Measurements from ENCODE around the gene FRS2. TPM values are rescaled to one million over a fixed set of nuclear protein-coding genes. Genes with fewer than 3 reads are reported as not detected.

Gene FRS2
- total RNA-seq, 4 donors from 2014 or later: 35.2 to 60.7 (median 48.6) TPM

- DNase-seq (ENCODE audit: low spot score in 2 of 2): no peak
- peaks cover 7% of the 10 kb centered on the region for H3K4me1 ChIP-seq
- H3K27me3 ChIP-seq: no peaks in the 10 kb centered on the region
- no peaks in the 10 kb centered on the region for H3K36me3 ChIP-seq
- TF ChIP-seq EP300 (IDR thresholded peaks at IDR 0.05) (no peak), CTCF (IDR thresholded peaks at IDR 0.05) (no peak), POLR2A (IDR thresholded peaks at IDR 0.05) (no peak), POLR2AphosphoS5 (IDR thresholded peaks at IDR 0.05) (no peak)
- WGBS: 93% methylated on average over 14 of the region's 14 CpGs
- no peaks in the 10 kb centered on the region for H3K9me3 ChIP-seq
- no peak overlapping the region for H3K27ac ChIP-seq
- H3K4me3 ChIP-seq: no peak overlapping the region
Observed at GRCh38 chr12:69490920-69491643, 20.9 kb downstream of the FRS2 start.

GRCh38 chr12:69492739-69493138 lies 22.6 kb downstream of the FRS2 start:
- DNase-seq (ENCODE audit: low spot score in 2 of 2): no peak
- WGBS: 80% methylated on average over 2 of the region's 2 CpGs
- no peaks in the 10 kb centered on the region for H3K9me3 ChIP-seq
- H3K4me1 ChIP-seq: peaks cover 12% of the 10 kb centered on the region
- H3K4me3 ChIP-seq: no peak overlapping the region
- no peaks in the 10 kb centered on the region for H3K36me3 ChIP-seq
- no peaks in the 10 kb centered on the region for H3K27me3 ChIP-seq
- H3K27ac ChIP-seq: no peak overlapping the region
- TF ChIP-seq CTCF (IDR thresholded peaks at IDR 0.05): no peak
- TF ChIP-seq POLR2AphosphoS5 (IDR thresholded peaks at IDR 0.05): no peak
- TF ChIP-seq EP300 (IDR thresholded peaks at IDR 0.05): no peak
- TF ChIP-seq POLR2A (IDR thresholded peaks at IDR 0.05): no peak

- Histone ChIP-seq H3K27ac (no peak overlapping the region), H3K4me3 (no peak overlapping the region), H3K4me1 (peaks cover 16% of the 10 kb centered on the region), H3K27me3 (no peaks in the 10 kb centered on the region), H3K36me3 (no peaks in the 10 kb centered on the region), H3K9me3 (no peaks in the 10 kb centered on the region)
- TF ChIP-seq CTCF (IDR thresholded peaks at IDR 0.05) (no peak), POLR2A (IDR thresholded peaks at IDR 0.05) (no peak), EP300 (IDR thresholded peaks at IDR 0.05) (no peak), POLR2AphosphoS5 (IDR thresholded peaks at IDR 0.05) (no peak)
- no peak for DNase-seq (ENCODE audit: low spot score in 2 of 2)
- WGBS: 49% methylated on average over 3 of the region's 3 CpGs
Observed at GRCh38 chr12:69495071-69495470, 24.9 kb downstream of the FRS2 start.

GRCh38 chr12:69497308-69498026 lies 27.3 kb downstream of the FRS2 start:
- no peak overlapping the region for H3K4me3 ChIP-seq
- DNase-seq (ENCODE audit: low spot score in 2 of 2): no peak
- no peaks in the 10 kb centered on the region for H3K36me3 ChIP-seq
- no peak for TF ChIP-seq EP300 (IDR thresholded peaks at IDR 0.05)
- TF ChIP-seq POLR2AphosphoS5 (IDR thresholded peaks at IDR 0.05): no peak
- TF ChIP-seq POLR2A (IDR thresholded peaks at IDR 0.05): no peak
- peaks cover 22% of the 10 kb centered on the region for H3K4me1 ChIP-seq
- H3K27me3 ChIP-seq: no peaks in the 10 kb centered on the region
- WGBS: 62% methylated on average over 4 of the region's 4 CpGs
- H3K9me3 ChIP-seq: no peaks in the 10 kb centered on the region
- no peak overlapping the region for H3K27ac ChIP-seq

- Histone ChIP-seq H3K27ac (no peak overlapping the region), H3K36me3 (no peaks in the 10 kb centered on the region), H3K27me3 (no peaks in the 10 kb centered on the region), H3K4me3 (no peak overlapping the region), H3K4me1 (peaks cover 22% of the 10 kb centered on the region), H3K9me3 (no peaks in the 10 kb centered on the region)
- no peak for DNase-seq (ENCODE audit: low spot score in 2 of 2)
- TF ChIP-seq EP300 (IDR thresholded peaks at IDR 0.05) (no peak), POLR2A (IDR thresholded peaks at IDR 0.05) (no peak), CTCF (IDR thresholded peaks at IDR 0.05) (no peak)
- 43% methylated on average over 1 of the region's 1 CpG for WGBS
Observed at GRCh38 chr12:69500631-69501030, 30.4 kb downstream of the FRS2 start.

Measured in suprapubic skin (tissue), 4 donors.